C1 segment of cervical spinal cord (tissue), 14 donors: ENCODE measurements around the gene EHMT1.
"Not testable (repeated sequence)": the region's sequence is repeated elsewhere in the genome, so short reads cannot be mapped to it uniquely, and the experiment has no call there.

Experiments used
- DNase-seq, 14 donors: peaks; one replicate each; lab custom pipeline; 2025; lab: John Stamatoyannopoulos, UW

Gene EHMT1

GRCh38 chr9:137590469-137591383, 28.1 kb upstream of the EHMT1 start, which contains the start of gene ZMYND19:
Gene ZMYND19, minus strand, starts transcription at chr9:137590512. Its CDS starts 249 bp downstream, at chr9:137590263.
- DNase-seq = peak in 13 of 14 donors; percentile 49 to 92 (median 70)

DNA sequence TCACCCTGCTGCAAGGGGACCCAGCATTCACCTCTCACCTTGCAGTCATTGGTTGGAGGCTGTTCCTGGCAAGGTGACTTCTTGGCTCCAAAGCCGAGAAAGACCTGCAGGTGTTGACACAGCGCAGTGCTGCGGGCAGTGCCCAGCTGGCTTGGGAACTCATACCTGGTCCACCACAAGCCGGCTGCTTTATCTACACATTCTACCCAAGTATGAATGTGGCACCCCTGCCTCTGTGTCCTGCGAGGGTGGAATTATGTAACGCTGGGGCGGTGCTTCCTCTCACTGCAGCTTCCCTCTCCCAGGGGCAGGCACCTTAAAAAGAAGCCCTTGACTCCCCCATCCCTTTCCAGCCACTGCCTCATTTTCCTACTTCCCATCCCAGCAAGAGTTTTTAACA, 26.0 kb upstream of the EHMT1 start:
- DNase-seq = no peak

DNA sequence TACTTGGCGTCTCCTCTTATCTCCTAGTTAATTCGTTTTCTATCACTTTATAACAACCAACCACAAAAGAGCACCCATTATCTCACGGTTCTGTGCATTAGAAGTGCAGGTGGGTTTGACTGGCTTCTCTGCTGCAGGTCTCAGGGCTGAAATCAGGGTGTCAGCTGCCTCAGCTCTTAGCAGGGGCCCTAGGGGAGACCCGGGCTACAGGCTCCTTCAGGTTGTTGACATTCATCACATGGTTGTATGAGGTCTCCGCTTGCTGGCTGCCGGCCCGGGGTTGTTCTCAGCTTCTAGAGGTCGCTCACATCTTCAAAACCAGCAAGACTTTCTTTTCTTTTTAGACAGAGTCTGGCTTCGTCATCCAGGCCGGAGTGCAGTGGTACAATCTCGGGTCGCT, 25.6 kb upstream of the EHMT1 start:
- no peak for DNase-seq

- DNase-seq = not testable (repeated sequence)
Measured at GRCh38 chr9:137596577-137596976, 22.2 kb upstream of the EHMT1 start.

DNA sequence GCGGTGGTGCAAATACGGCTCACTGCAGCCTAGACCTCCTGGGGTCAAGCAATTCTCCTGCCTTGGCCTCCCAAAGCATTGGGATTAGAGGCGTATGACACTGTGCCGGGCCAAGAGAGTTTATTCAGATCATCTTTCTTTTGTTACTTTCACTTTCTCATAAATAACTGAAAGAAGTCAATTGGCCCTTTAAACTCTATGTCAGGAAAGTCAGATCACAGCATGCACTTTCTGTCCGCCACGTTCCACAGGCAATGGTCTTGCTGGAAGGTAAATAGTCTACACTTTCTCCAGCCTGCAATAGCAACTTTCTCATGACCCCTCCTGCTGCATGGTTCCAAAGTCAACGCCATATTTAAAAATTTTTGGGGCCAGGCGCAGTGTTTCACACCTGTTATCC, 19.9 kb upstream of the EHMT1 start:
- no peak for DNase-seq

DNA sequence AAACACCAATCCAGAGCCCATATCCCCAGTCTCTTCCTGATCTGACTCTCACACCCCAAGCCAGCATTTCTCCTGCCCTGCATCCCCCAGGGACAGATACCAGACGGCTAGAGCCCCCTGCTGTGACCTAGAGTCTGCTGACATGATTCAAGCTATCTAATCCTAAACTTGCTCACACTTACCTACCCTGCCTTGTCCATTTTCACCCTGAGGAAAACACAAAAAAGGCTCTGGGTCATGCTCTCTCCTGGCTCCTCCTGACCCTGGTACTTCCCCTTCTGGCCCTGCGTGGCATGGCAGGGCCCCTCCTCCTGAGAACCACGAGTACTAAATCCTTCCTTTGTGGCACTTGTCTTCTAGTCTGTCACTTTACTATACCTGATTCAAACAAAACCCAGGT, 16.1 kb upstream of the EHMT1 start:
- DNase-seq = no peak

GRCh38 chr9:137603879-137604278, 14.9 kb upstream of the EHMT1 start:
- no peak for DNase-seq

GRCh38 chr9:137604345-137605086, 14.3 kb upstream of the EHMT1 start:
- no peak for DNase-seq

- peak; percentile 33 to 92 (median 84) for DNase-seq
Measured at GRCh38 chr9:137605121-137606004, 13.4 kb upstream of the EHMT1 start, which contains the start of gene ARRDC1. Gene ARRDC1, plus strand, starts transcription at chr9:137605686. Its CDS starts 32 bp downstream, at chr9:137605718.

GRCh38 chr9:137606005-137606621, 12.7 kb upstream of the EHMT1 start:
- DNase-seq = no peak

DNA sequence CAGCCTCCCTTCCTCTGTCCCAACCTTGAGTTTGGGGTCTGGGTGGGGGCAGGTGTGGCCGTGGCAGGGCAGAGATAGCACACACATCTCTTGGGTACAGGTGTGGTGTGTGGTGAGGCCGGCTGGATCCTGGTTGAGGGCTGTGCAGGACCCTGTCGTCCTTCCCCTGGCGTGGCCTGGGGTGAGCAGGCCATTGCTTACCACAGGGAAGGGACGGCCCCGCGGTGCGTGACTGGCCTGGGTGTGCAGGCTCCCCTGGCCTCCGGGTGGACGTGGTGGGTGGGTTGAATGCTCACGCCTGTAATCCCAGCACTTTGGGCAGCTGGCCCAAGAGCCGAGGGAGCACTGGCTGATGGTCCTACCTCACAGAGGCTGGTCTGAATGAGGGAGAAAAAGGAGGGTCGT, 12.1 kb upstream of the EHMT1 start:
- no peak for DNase-seq

- DNase-seq = no peak
Measured at GRCh38 chr9:137607141-137607857, 11.5 kb upstream of the EHMT1 start.

DNA sequence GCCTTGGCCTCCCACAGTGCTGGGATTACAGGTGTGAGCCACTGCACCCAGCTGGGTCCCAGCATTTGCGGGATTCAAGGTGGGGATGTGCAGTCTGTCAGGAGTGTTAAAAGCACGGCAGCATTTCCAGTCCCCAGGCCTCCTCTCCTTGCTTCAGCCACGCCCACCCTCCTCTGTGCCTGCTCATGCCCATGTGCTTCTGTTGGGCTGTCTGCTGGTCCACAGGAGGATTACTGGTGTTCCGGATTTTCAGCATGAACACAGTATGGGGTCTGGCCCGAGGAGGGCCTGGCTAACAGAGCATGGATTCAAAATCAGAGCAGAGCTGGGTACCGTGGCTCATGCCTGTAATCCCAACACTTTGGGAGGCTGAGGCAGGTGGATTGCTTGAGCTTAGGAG, 7.9 kb upstream of the EHMT1 start:
- no peak for DNase-seq

GRCh38 chr9:137611623-137612609, 6.9 kb upstream of the EHMT1 start:
- no peak for DNase-seq

GRCh38 chr9:137612741-137613142, 6.1 kb upstream of the EHMT1 start:
- DNase-seq = no peak

- DNase-seq = no peak
Measured at GRCh38 chr9:137613259-137613658, 5.5 kb upstream of the EHMT1 start.

GRCh38 chr9:137613738-137614523, 4.9 kb upstream of the EHMT1 start:
- no peak for DNase-seq

DNA sequence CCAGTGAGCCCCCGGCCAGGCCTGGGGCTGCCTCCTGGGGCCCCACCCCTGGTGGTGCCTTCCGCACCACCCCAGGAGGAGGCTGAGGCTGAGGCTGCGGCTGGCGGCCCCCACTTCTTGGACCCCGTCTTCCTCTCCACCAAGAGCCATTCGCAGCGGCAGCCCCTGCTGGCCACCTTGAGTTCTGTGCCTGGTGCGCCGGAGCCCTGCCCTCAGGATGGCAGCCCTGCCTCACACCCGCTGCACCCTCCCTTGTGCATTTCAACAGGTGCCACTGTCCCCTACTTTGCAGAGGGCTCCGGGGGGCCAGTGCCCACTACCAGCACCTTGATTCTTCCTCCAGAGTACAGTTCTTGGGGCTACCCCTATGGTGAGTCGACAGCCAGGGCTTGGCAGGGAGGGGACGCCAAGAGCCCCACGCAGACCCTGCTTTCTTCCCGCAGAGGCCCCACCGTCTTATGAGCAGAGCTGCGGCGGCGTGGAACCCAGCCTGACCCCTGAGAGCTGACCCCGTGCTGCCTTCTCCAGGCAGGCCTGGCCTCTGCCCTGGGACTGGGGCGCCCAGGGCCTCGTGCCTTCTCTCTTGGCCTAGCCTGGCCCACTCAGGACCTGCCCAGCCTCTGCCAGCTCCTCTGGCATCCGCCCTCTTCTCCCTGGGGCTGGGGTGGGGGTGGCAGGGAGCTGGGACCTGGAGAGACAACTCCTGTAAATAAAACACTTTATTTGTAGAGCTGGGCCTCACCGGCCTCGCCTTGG, 4.0 kb upstream of the EHMT1 start:
- no peak for DNase-seq
